Measurements from ENCODE around the gene SLC38A9.

The SLC38A9 gene

DNA sequence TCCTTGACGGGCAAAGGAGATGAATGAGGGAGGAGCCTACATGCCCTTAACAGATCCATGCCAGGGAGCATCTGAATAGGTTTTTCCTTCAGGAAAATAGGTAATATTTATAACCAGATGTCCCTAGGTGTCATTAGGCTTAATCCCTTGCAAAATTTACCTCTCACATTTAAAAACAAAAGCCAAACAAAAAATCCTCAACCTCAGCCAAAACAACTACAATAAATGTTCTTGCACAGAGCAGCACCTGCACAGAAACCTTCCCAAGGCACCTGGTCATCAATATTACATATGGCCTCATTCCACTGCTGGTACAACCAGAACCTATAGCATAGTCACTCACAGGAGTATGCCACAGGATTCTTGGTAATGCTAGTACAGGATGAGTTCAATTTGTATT, 30.1 kb downstream of the SLC38A9 start:
- Histone ChIP-seq H3K9me3 (ENCODE audit: control insufficient read depth, insufficient read depth, low read length) (no peaks in the 10 kb centered on the region), H3K4me3 (ENCODE audit: low read depth, low read length) (no peak overlapping the region), H3K27ac (ENCODE audit: low read depth, low read length) (no peak overlapping the region), H3K4me1 (ENCODE audit: control insufficient read depth, insufficient read depth, low read length) (no peaks in the 10 kb centered on the region), H3K9ac (ENCODE audit: low read depth, low read length) (no peak overlapping the region), H3K27me3 (ENCODE audit: control insufficient read depth, insufficient read depth, low read length) (no peaks in the 10 kb centered on the region), H3K36me3 (ENCODE audit: control insufficient read depth, insufficient read depth, low read length) (0 out of 2 replicates have a peak, but pooled peaks cover 4% of the 10 kb centered on the region)

DNA sequence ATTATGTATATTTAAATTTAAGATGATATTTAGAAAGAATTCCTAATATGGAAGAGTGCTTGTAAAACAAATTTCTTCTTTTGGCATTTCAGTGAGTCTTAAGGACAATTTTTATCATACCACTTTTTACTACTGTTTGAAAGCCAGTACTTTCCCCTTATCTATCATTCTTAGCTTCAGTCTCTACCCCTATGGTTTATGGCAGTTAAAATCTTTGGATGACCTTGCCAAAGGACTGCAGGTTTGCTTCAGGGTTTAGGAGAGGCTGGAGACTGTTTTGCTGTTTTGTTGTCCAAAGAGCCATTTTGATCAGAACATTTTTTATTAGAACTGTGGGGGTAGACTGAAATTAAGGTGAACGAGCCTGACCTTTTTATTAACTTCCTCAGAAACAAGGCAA, 30.8 kb downstream of the SLC38A9 start:
- Histone ChIP-seq H3K4me1 (ENCODE audit: control insufficient read depth, insufficient read depth, low read length) (no peaks in the 10 kb centered on the region), H3K9ac (ENCODE audit: low read depth, low read length) (no peak overlapping the region), H3K9me3 (ENCODE audit: control insufficient read depth, insufficient read depth, low read length) (no peaks in the 10 kb centered on the region), H3K4me3 (ENCODE audit: low read depth, low read length) (no peak overlapping the region), H3K27ac (ENCODE audit: low read depth, low read length) (no peak overlapping the region), H3K27me3 (ENCODE audit: control insufficient read depth, insufficient read depth, low read length) (no peaks in the 10 kb centered on the region), H3K36me3 (ENCODE audit: control insufficient read depth, insufficient read depth, low read length) (0 out of 2 replicates have a peak, but pooled peaks cover 4% of the 10 kb centered on the region)

DNA sequence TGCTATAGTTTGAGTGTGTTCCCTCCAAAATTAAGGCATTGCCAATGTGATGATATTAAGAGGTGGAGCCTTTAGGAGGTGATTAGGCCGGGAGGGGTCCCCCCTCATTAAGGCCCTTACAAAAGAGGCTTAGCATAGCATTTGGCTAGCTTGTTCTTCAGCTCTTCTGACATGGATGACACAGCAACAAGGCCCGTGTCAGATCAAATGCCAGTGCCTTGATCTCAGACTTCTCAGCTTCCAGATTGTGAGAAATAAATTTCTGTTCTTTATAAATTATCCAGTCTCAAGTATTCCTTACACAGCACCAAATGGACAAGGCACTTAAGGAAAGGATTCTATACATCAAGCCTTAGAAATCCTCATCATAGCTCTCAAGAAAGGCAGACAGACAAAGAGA, 31.8 kb downstream of the SLC38A9 start:
- Histone ChIP-seq H3K4me3 (ENCODE audit: low read depth, low read length) (no peak overlapping the region), H3K4me1 (ENCODE audit: control insufficient read depth, insufficient read depth, low read length) (no peaks in the 10 kb centered on the region), H3K36me3 (ENCODE audit: control insufficient read depth, insufficient read depth, low read length) (0 out of 2 replicates have a peak, but pooled peaks cover 4% of the 10 kb centered on the region), H3K9ac (ENCODE audit: low read depth, low read length) (no peak overlapping the region), H3K27ac (ENCODE audit: low read depth, low read length) (no peak overlapping the region), H3K9me3 (ENCODE audit: control insufficient read depth, insufficient read depth, low read length) (no peaks in the 10 kb centered on the region), H3K27me3 (ENCODE audit: control insufficient read depth, insufficient read depth, low read length) (no peaks in the 10 kb centered on the region)

DNA sequence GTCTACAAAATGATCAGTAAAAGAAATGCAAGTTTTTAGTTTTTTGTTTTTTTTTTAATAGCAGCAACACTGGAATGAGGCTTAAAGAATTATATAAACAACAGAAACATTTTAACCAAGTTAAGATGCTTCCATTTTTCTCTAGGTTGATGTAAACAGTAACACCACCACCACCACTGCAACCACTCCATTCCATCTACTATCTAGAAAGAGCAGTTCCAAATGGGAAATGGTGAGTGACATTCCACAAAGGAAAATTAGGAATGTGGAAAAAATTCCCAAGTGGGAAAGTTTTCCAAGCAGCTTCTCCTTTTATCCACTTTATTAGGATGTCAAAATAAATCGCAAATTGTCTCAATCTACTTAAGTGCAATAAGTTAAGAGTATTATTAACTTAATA, 32.6 kb downstream of the SLC38A9 start:
- Histone ChIP-seq H3K9ac (ENCODE audit: low read depth, low read length) (no peak overlapping the region), H3K9me3 (ENCODE audit: control insufficient read depth, insufficient read depth, low read length) (no peaks in the 10 kb centered on the region), H3K27me3 (ENCODE audit: control insufficient read depth, insufficient read depth, low read length) (no peaks in the 10 kb centered on the region), H3K4me1 (ENCODE audit: control insufficient read depth, insufficient read depth, low read length) (no peaks in the 10 kb centered on the region), H3K36me3 (ENCODE audit: control insufficient read depth, insufficient read depth, low read length) (0 out of 2 replicates have a peak, but pooled peaks cover 4% of the 10 kb centered on the region), H3K4me3 (ENCODE audit: low read depth, low read length) (no peak overlapping the region), H3K27ac (ENCODE audit: low read depth, low read length) (no peak overlapping the region)

DNA sequence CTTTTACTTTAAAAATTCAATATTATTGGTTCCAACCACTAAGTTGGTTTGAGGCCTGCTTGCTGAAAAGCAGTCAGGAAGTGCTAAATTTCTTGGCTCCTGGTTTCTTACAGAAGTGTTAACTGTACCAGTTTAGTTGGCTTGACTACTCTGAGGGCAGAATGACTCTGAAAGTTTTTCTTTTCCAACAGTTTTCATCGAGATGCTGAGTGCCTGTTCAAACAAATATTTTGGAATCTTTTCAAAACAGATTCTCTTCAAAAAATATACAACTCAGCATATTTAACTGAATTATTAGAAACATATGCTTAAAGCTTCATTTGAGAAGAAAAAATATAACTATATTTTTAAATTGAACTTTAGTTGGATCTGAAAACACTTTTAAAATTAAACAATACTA, 37.0 kb downstream of the SLC38A9 start:
- no peak overlapping the region for H3K4me3 ChIP-seq (ENCODE audit: low read depth, low read length)
- peaks cover 5% of the 10 kb centered on the region; the same call in 1 of the 2 replicates for H3K36me3 ChIP-seq (ENCODE audit: control insufficient read depth, insufficient read depth, low read length)
- no peak overlapping the region for H3K9ac ChIP-seq (ENCODE audit: low read depth, low read length)
- H3K27ac ChIP-seq (ENCODE audit: low read depth, low read length): no peak overlapping the region
- H3K9me3 ChIP-seq (ENCODE audit: control insufficient read depth, insufficient read depth, low read length): no peaks in the 10 kb centered on the region
- H3K4me1 ChIP-seq (ENCODE audit: control insufficient read depth, insufficient read depth, low read length): no peaks in the 10 kb centered on the region
- no peaks in the 10 kb centered on the region for H3K27me3 ChIP-seq (ENCODE audit: control insufficient read depth, insufficient read depth, low read length)

DNA sequence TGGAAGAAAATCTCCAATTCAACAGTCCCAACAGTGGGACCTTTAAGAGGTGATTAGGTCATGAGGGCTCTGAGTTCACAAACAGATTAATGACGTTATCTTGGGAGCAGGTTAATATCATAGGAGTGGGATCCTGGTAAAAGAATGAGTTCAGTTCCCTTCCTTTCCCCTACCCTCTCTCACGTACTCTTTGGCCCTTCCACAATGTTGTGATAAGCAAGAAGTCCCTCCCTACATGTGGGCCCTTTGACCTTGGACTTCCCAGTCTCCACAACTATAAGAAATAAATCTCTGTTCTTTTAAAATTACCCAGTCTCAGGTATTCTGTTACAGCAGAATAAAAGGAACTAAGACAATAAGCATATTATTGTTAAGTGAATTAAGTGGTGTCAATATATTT, 37.8 kb downstream of the SLC38A9 start:
- no peak overlapping the region for H3K4me3 ChIP-seq (ENCODE audit: low read depth, low read length)
- H3K27me3 ChIP-seq (ENCODE audit: control insufficient read depth, insufficient read depth, low read length): no peaks in the 10 kb centered on the region

DNA sequence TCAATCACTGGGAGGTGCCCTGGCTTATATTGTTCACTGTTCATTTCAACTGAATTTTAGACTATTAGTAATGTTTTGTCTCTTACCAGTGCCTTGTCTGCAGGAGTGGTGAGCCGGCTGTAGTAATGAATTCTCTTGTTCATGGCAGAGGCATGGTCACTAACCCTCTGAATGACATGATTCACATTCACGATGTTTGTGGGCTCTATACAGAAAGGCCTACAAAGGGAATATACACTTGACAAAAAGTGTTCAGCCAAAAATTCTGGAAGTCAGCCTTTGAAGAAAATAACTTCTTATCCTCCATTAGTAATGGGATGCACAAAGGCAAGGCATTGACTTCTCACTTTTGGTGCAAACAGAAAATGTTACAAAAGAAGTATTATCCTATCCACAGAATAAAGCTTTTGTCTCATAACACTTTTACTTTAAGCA, 39.6 kb downstream of the SLC38A9 start:
- Histone ChIP-seq H3K9ac (ENCODE audit: low read depth, low read length) (no peak overlapping the region), H3K4me3 (ENCODE audit: low read depth, low read length) (no peak overlapping the region), H3K9me3 (ENCODE audit: control insufficient read depth, insufficient read depth, low read length) (no peaks in the 10 kb centered on the region), H3K27ac (ENCODE audit: low read depth, low read length) (no peak overlapping the region), H3K4me1 (ENCODE audit: control insufficient read depth, insufficient read depth, low read length) (no peaks in the 10 kb centered on the region), H3K36me3 (ENCODE audit: control insufficient read depth, insufficient read depth, low read length) (peaks cover 18% of the 10 kb centered on the region), H3K27me3 (ENCODE audit: control insufficient read depth, insufficient read depth, low read length) (no peaks in the 10 kb centered on the region)

More for the DNA sequence above, 37.8 kb downstream of the SLC38A9 start:
- Histone ChIP-seq H3K36me3 (ENCODE audit: control insufficient read depth, insufficient read depth, low read length) (peaks cover 9% of the 10 kb centered on the region), H3K9ac (ENCODE audit: low read depth, low read length) (no peak overlapping the region), H3K27ac (ENCODE audit: low read depth, low read length) (no peak overlapping the region), H3K4me1 (ENCODE audit: control insufficient read depth, insufficient read depth, low read length) (no peaks in the 10 kb centered on the region), H3K9me3 (ENCODE audit: control insufficient read depth, insufficient read depth, low read length) (no peaks in the 10 kb centered on the region)

DNA sequence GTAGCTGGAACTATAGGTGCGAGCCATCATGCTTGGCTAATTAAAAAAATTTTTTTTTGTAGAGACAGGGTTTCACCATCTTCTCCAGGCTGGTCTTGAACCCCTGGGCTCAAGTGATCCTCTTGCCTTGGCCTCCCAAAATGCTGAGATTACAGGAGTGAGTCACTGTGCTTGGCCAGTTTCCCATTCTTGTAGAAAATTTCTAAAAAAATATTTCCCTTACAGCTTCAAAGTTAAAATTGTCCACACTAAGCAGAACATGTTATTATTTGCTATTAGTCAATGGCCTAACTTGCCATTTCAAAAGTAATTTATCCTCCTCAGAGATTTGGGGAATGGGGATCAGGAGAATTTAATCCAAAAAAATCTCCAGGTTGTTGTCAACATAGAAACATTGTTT, 40.1 kb downstream of the SLC38A9 start:
- H3K4me1 ChIP-seq (ENCODE audit: control insufficient read depth, insufficient read depth, low read length): no peaks in the 10 kb centered on the region
- no peak overlapping the region for H3K27ac ChIP-seq (ENCODE audit: low read depth, low read length)
- no peak overlapping the region for H3K4me3 ChIP-seq (ENCODE audit: low read depth, low read length)
- peaks cover 22% of the 10 kb centered on the region for H3K36me3 ChIP-seq (ENCODE audit: control insufficient read depth, insufficient read depth, low read length)
- no peaks in the 10 kb centered on the region for H3K9me3 ChIP-seq (ENCODE audit: control insufficient read depth, insufficient read depth, low read length)
- H3K27me3 ChIP-seq (ENCODE audit: control insufficient read depth, insufficient read depth, low read length): no peaks in the 10 kb centered on the region
- H3K9ac ChIP-seq (ENCODE audit: low read depth, low read length): no peak overlapping the region

DNA sequence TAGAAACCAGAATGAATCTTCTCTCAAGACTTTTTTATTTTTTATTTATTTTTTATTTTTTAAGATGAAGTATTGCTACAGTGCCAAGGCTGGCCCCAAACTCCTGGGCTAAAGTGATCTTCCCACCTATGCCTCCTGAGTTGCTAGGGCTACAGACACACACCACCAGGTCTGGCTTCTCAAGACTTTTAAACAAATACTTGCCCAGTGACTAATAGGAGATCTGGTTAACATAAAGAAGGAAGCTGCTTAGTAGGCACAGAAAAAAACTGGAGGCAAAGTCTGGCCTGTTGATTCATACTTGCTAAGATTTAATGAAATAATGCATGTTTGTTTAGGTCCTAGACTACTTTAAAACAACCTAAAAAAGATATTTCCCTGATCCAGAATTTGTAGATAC, 43.8 kb downstream of the SLC38A9 start:
- Histone ChIP-seq H3K4me3 (ENCODE audit: low read depth, low read length) (no peak overlapping the region), H3K27me3 (ENCODE audit: control insufficient read depth, insufficient read depth, low read length) (no peaks in the 10 kb centered on the region), H3K9ac (ENCODE audit: low read depth, low read length) (no peak overlapping the region), H3K27ac (ENCODE audit: low read depth, low read length) (peak overlapping the region; percentile 43), H3K36me3 (ENCODE audit: control insufficient read depth, insufficient read depth, low read length) (peaks cover 33% of the 10 kb centered on the region), H3K4me1 (ENCODE audit: control insufficient read depth, insufficient read depth, low read length) (no peaks in the 10 kb centered on the region), H3K9me3 (ENCODE audit: control insufficient read depth, insufficient read depth, low read length) (no peaks in the 10 kb centered on the region)

DNA sequence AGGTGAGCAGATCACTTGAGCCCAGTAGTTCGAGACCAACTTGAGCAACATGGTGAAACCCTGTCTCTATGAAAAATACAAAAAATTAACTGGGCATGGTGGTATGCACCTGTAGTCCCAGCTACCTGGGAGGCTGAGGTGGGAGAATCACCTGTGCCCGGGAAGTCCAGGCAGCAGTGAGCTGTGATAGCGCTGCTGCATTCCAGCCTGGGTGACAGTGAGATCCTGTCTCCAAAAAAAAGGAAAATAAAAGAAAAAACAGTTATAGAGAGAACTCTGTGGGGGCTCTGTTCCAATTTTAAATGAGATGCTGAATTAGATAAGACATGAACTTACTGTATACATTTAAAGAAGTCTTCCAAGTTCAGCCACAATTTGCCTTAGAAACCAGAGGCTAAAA, 44.2 kb downstream of the SLC38A9 start:
- no peaks in the 10 kb centered on the region for H3K27me3 ChIP-seq (ENCODE audit: control insufficient read depth, insufficient read depth, low read length)
- no peak overlapping the region for H3K9ac ChIP-seq (ENCODE audit: low read depth, low read length)
- H3K36me3 ChIP-seq (ENCODE audit: control insufficient read depth, insufficient read depth, low read length): peaks cover 33% of the 10 kb centered on the region
- H3K27ac ChIP-seq (ENCODE audit: low read depth, low read length): no peak overlapping the region
- no peak overlapping the region for H3K4me3 ChIP-seq (ENCODE audit: low read depth, low read length)
- no peaks in the 10 kb centered on the region for H3K9me3 ChIP-seq (ENCODE audit: control insufficient read depth, insufficient read depth, low read length)
- no peaks in the 10 kb centered on the region for H3K4me1 ChIP-seq (ENCODE audit: control insufficient read depth, insufficient read depth, low read length)

DNA sequence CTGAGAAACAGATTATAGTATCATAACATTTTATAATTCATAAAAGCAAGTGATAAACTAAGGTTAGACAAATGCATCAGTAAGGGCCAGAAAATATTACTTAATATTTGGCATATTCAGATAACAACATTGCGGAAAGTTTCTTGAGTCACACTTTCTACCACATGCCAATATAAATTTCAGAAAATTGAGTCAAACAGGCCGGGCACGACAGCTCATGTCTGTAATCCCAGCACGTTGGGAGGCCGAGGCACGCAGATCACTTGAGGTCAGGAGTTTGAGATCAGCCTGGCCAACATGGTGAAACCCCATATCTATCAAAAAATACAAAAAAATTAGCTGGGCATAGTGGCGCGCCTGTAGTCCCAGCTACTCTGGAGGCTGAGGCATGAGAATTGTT, 47.1 kb downstream of the SLC38A9 start:
- Histone ChIP-seq H3K9me3 (ENCODE audit: control insufficient read depth, insufficient read depth, low read length) (no peaks in the 10 kb centered on the region), H3K36me3 (ENCODE audit: control insufficient read depth, insufficient read depth, low read length) (peaks cover 37% of the 10 kb centered on the region), H3K27ac (ENCODE audit: low read depth, low read length) (no peak overlapping the region), H3K9ac (ENCODE audit: low read depth, low read length) (no peak overlapping the region), H3K4me1 (ENCODE audit: control insufficient read depth, insufficient read depth, low read length) (peaks cover 7% of the 10 kb centered on the region), H3K4me3 (ENCODE audit: low read depth, low read length) (no peak overlapping the region), H3K27me3 (ENCODE audit: control insufficient read depth, insufficient read depth, low read length) (no peaks in the 10 kb centered on the region)

DNA sequence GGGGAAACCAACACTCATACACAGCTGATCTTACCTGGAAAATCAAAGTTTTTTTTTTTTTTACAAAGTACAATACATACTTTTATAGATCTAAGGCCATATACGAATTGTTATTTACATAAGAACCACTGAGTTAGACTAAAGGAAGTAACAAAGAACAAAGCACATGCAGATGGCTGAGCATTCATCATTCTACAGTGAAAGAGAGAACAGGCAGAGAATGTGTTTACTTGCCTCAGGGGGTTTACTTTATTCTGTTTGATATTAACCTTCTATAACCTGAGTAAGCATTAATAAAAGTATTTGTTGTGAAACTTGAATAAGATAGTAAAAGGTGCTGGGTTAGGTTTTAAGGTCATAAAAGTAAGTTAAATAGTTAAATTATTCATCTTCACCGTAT, 54.7 kb downstream of the SLC38A9 start:
- H3K27ac ChIP-seq (ENCODE audit: low read depth, low read length): peak overlapping the region; percentile 42
- H3K9me3 ChIP-seq (ENCODE audit: control insufficient read depth, insufficient read depth, low read length): no peaks in the 10 kb centered on the region
- peaks cover 20% of the 10 kb centered on the region for H3K36me3 ChIP-seq (ENCODE audit: control insufficient read depth, insufficient read depth, low read length)
- H3K9ac ChIP-seq (ENCODE audit: low read depth, low read length): no peak overlapping the region
- H3K4me3 ChIP-seq (ENCODE audit: low read depth, low read length): no peak overlapping the region
- no peaks in the 10 kb centered on the region for H3K27me3 ChIP-seq (ENCODE audit: control insufficient read depth, insufficient read depth, low read length)
- H3K4me1 ChIP-seq (ENCODE audit: control insufficient read depth, insufficient read depth, low read length): peaks cover 16% of the 10 kb centered on the region
